Erythroblast (primary cell): ENCODE measurements around the gene VKORC1L1.
"Not testable (repeated sequence)": the region's sequence is repeated elsewhere in the genome, so short reads cannot be mapped to it uniquely, and the experiment has no call there.

Experiments
- GATA1 ChIP-seq: IDR thresholded peaks from 2 replicates; pipeline ENCODE4 v1.6.1; 2011; ENCODE audit warnings: low read depth, mild to moderate bottlenecking, control low read depth, low read length, moderate library complexity
- POLR2A ChIP-seq: IDR thresholded peaks from 2 replicates; pipeline ENCODE4 v1.6.1; 2011; ENCODE audit warnings: mild to moderate bottlenecking, low read length

DNA sequence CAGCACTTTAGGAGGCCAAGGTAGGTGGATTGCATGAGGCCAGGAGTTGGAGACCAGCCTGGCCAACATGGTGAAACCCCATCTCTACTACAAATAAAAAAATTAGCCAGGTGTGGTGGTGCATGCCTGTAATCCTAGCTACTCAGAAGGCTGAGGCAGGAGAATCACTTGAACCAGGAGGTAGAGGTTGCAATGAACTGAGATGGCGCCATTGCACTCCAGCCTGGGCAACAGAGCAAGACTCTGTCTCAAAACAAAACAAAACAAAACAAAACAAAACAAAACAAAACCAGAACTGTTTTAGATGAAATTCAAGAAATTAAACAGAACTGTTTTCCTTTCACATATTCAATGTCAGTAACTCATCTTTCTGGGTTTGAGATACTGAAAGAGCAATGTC, 115.6 kb downstream of the VKORC1L1 start:
- not testable (repeated sequence) for TF ChIP-seq POLR2A, GATA1
